Breast epithelium (tissue), 3 donors: ENCODE data around the gene GTPBP8.

Experiments
- CTCF ChIP-seq, 3 donors: fragments of 450-650 bp; IDR thresholded peaks; one replicate each; pipeline ENCODE4 v1.5.1; 2016 to 2017; ENCODE audit warnings: antibody characterized with exemption in 3 of 3, mild to moderate bottlenecking in 3 of 3, moderate library complexity in 3 of 3
- POLR2A ChIP-seq: fragments of 450-650 bp; IDR thresholded peaks from one replicate; pipeline ENCODE4 v1.6.1; 2016; ENCODE audit warnings: antibody characterized with exemption, mild to moderate bottlenecking, moderate library complexity
- POLR2AphosphoS5 ChIP-seq, 3 donors: sonication (generic); formaldehyde crosslinking; IDR thresholded peaks; one replicate each; pipeline ENCODE4 v1.6.1; 2017; ENCODE audit warnings: antibody characterized with exemption in 3 of 3

- TF ChIP-seq CTCF (IDR thresholded peaks at IDR 0.05) (no peak), POLR2A (no peak), POLR2AphosphoS5 (IDR thresholded peaks at IDR 0.05) (no peak)
Observed at GRCh38 chr3:112974894-112975293, 15.9 kb upstream of the GTPBP8 start, which contains the start of gene CD200R1.
